GM12874 (cell line): ENCODE measurements around the gene PTPRN2.

ENCODE experiments used
- TF ChIP-seq, protein P1 (sequence below): IDR thresholded peaks from 2 replicates; pipeline ENCODE4 v1.5.1; 2011; ENCODE audit warnings: low read depth, mild to moderate bottlenecking, control low read depth, low read length, moderate library complexity; ENCODE audit not compliant: insufficient read depth

The PTPRN2 gene

DNA sequence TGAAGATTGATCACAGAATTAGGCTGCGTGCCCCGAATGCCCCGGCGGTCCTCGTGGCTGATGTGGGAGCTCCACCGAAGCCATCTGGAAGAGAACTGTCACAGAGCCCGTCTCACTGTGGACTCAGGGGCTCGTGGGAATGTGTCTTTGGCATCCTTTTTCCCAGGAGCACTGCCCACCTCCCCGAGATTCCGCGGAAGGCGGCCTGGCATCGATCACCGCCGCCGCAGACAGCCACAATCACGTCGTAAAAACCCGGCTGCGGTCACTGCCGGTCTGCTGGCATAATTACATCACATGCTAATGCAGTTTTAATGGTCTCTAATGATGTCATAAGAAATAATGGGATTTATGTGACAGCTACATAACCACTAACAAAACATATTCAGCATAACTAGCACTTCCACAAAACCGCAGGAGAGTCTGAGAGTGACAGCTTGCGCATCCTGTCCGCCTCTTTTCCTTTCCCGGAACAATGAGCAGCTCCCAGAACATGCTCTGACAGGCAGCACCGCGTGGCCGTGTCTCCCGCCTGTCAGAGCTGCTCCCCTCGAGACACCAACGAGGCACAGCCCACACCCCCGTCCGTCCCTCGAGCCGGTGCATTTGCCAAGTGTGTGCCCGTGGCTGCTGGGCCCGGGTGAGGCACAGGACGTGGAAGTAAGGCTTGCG, 490.0 kb downstream of the PTPRN2 start:
- TF ChIP-seq, protein P1, sequence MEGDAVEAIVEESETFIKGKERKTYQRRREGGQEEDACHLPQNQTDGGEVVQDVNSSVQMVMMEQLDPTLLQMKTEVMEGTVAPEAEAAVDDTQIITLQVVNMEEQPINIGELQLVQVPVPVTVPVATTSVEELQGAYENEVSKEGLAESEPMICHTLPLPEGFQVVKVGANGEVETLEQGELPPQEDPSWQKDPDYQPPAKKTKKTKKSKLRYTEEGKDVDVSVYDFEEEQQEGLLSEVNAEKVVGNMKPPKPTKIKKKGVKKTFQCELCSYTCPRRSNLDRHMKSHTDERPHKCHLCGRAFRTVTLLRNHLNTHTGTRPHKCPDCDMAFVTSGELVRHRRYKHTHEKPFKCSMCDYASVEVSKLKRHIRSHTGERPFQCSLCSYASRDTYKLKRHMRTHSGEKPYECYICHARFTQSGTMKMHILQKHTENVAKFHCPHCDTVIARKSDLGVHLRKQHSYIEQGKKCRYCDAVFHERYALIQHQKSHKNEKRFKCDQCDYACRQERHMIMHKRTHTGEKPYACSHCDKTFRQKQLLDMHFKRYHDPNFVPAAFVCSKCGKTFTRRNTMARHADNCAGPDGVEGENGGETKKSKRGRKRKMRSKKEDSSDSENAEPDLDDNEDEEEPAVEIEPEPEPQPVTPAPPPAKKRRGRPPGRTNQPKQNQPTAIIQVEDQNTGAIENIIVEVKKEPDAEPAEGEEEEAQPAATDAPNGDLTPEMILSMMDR: no peak

DNA sequence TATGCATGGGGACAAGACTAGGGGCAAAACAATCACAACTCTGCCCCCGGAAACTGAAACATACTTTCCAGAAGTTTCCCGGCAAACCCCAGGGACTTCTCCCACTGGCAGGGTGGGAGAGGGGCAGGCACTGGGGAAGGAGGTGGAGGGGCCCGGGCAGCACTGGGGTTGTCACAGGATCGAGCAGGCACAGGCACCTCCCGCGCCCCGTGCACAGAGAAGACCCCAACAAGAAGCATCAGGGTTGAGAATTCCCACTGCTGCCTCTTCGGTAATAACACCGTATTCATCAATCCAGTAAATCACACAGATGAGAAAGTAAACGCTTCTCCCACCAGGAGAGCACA, 490.5 kb downstream of the PTPRN2 start:
- TF ChIP-seq, protein P1: no peak

DNA sequence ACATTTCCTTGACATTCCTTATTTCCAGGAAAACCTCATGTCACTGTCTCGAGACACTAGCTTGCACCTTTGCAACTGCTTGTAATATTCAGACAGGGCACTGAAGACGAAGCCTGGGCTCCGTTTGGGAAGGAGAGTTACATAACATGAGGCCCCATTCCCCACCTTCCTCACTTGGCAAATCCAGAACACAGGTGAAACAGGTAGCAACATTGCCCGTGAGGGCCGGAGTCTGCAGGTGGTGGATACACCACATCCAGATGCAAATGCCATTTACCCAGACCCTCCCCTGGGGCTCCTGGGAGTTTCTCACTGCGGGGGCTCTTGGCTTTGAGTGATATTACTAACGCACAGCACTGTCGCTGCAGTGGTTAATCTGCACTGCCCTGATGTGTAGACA, 491.0 kb downstream of the PTPRN2 start:
- TF ChIP-seq, protein P1: no peak

DNA sequence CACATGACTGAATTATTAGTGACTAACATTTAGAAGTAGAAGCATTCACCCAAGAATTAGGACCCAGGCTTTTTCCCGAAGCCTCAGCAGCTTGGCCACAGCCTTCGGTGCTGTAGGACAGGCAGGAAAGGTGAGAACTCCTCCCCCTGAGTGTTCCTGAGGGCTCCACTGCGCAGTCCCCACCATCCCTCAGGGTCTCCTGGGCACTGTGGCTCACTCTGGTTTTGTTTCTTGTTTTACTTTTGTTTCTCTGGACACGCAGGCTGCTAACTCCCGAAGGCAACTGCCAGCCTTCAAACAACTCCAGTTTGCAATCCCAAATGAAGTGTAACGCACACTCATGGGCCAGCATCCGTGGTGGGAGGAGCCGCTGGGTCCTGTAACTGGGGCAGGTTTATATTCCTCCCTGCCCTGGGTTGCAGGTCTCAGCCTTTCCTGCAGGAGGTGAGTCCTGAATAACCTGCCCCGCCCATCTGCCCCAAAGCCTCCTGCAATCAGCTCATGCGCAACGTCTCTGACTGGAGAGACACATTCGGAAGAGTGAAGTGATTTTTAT, 492.9 kb downstream of the PTPRN2 start:
- TF ChIP-seq, protein P1: no peak

DNA sequence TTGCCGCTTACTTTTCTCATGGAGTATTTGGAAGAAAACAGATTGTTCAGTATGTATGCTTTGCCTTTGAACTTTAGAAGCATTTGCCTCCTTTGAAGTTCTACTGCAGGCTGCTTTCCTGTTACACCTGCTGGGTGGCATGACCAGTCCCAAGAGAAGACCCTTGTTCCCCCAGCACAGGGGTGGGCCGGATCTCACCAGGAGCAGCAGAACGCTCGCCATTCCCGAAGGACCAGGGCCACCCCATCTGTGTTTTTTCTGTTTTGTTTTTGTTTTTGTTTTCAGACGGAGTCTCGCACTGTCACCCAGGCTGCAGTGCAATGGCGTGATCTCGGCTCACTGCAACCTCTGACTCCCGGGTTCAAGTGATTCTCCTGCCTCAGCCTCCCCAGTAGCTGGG, 493.6 kb downstream of the PTPRN2 start:
- TF ChIP-seq, protein P1: no peak

DNA sequence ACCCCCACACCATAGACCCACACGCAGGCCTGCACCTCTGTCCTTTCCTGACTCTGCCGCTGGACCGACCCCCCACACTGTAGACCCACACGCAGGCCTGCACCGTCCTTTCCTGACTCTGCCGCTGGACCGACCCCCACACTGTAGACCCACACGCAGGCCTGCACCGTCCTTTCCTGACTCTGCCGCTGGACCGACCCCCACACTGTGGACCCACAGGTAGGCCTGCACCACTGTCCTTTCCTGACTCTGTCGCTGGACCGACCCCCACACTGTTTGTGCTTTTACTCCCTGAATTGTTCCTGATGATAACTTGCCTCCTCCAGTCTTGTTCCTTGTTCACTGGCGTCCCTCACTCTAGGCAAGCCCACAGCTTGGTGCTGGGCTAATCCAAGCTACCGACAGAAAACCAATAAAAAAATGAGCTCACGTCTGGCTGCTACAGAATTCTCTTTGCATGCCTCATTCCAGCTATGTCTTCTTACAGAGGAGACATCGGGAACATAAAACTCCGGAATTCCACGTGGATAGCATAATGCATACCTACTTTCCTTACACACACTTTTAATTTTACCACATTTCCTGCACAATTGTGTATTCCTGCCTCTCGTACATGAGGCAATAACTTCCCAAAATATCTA, 494.3 kb downstream of the PTPRN2 start:
- TF ChIP-seq, protein P1: no peak

DNA sequence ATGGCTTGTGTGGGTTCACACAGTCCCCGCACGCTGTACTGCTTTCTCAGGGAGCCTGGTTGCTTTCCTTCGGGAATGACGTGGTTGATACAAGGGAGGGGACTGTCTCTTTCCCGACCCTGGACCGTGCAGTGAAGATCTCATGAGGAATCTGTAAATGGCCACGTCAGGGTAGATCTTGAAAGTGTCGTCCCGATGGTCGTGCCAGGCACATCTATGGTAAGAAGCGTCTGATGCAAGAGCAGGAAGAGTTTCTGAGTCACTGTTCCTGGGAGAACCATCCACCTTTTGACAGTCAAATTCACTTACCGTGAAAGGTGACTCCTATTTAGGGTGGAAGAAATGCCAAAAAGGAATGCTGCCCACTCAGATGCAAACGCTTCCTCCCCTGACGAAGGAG, 500.4 kb downstream of the PTPRN2 start:
- TF ChIP-seq, protein P1: no peak
